DND-41 (cell line): ENCODE results near the gene PLAGL2.
"Not testable (repeated sequence)": the region's sequence is repeated elsewhere in the genome, so short reads cannot be mapped to it uniquely, and the experiment has no call there.

Source experiments
- ATAC-seq: fragments of 200-7000 bp; cut with Tn5 transposase; 3 replicates; pipeline ENCODE4 v1.9.1; 2021; ENCODE audit warnings: low read depth; ENCODE audit not compliant: insufficient read depth
- DNase-seq: peaks from one replicate; pipeline ENCODE4 v3.0.0-alpha.2; 2020
- H2AFZ ChIP-seq: 2 replicates; pipeline ENCODE4 v1.6.0; 2012; ENCODE audit warnings: low read depth, low read length
- H3K27ac ChIP-seq: 2 replicates; pipeline ENCODE4 v1.5.1; 2012; ENCODE audit warnings: low read length, inconsistent platforms
- H3K27me3 ChIP-seq: fragments of 200-600 bp; sonication (generic); 2 replicates; pipeline ENCODE4 v1.6.0; 2012; ENCODE audit warnings: low read length, mild to moderate bottlenecking, inconsistent platforms; ENCODE audit not compliant: insufficient read depth, poor library complexity
- H3K36me3 ChIP-seq: 2 replicates; pipeline ENCODE4 v1.5.1; 2012; ENCODE audit warnings: low read length, inconsistent platforms; ENCODE audit not compliant: insufficient read depth
- H3K4me1 ChIP-seq: 2 replicates; pipeline ENCODE4 v1.5.1; 2012; ENCODE audit warnings: mild to moderate bottlenecking, low read length; ENCODE audit not compliant: insufficient read depth
- H3K4me2 ChIP-seq: 2 replicates; pipeline ENCODE4 v1.6.0; 2012; ENCODE audit warnings: mild to moderate bottlenecking, moderate library complexity, low read length, inconsistent platforms; ENCODE audit not compliant: insufficient read depth
- H3K4me3 ChIP-seq, 2 experiments: fragments of 200-600 bp in 1 of 2; shearing (Covaris generic) in 1 of 2; 2 replicates each; pipeline ENCODE4 v1.5.1; 2012 to 2016; ENCODE audit warnings: inconsistent platforms in 2 of 2, low read length in 2 of 2, mild to moderate bottlenecking in 2 of 2, low read depth in 1 of 2, moderate library complexity in 1 of 2
- H3K79me2 ChIP-seq: 2 replicates; pipeline ENCODE4 v1.6.0; 2012; ENCODE audit warnings: low read length, inconsistent platforms; ENCODE audit not compliant: insufficient read depth
- H3K9ac ChIP-seq: 2 replicates; pipeline ENCODE4 v1.6.0; 2012; ENCODE audit warnings: low read depth, mild to moderate bottlenecking, inconsistent platforms, low read length, moderate library complexity
- H3K9me3 ChIP-seq: 2 replicates; pipeline ENCODE4 v1.5.1; 2012; ENCODE audit warnings: low read length, moderate library complexity, mild to moderate bottlenecking, inconsistent platforms; ENCODE audit not compliant: insufficient read depth, severe bottlenecking
- H4K20me1 ChIP-seq: 2 replicates; pipeline ENCODE4 v1.6.0; 2012; ENCODE audit warnings: low read length; ENCODE audit not compliant: insufficient read depth
- CTCF ChIP-seq: IDR thresholded peaks from 2 replicates; pipeline ENCODE4 v1.5.1; 2012; ENCODE audit warnings: borderline replicate concordance, low read length, moderate library complexity, mild to moderate bottlenecking; ENCODE audit not compliant: poor library complexity, severe bottlenecking; ENCODE audit errors: extremely low read depth
- EZH2 ChIP-seq: IDR thresholded peaks from 3 replicates; pipeline ENCODE4 v1.6.1; 2012; ENCODE audit warnings: borderline replicate concordance, low read depth, mild to moderate bottlenecking, moderate library complexity, low read length, inconsistent platforms; ENCODE audit not compliant: severe bottlenecking

The PLAGL2 gene

GRCh38 chr20:32179934-32180333 lies 27.6 kb downstream of the PLAGL2 start:
- no peaks in the 10 kb centered on the region for H3K27me3 ChIP-seq
- no peak for DNase-seq
- no peak overlapping the region for H3K4me2 ChIP-seq

GRCh38 chr20:32179515-32179914 lies 28.0 kb downstream of the PLAGL2 start:
- H3K9ac ChIP-seq = no peak overlapping the region

More at GRCh38 chr20:32179934-32180333, 27.6 kb downstream of the PLAGL2 start:
- ATAC-seq = no peak
- no peak overlapping the region for H3K4me3 ChIP-seq
- no peaks in the 10 kb centered on the region for H3K9me3 ChIP-seq
- no peak overlapping the region for H3K9ac ChIP-seq
- no peaks in the 10 kb centered on the region for H4K20me1 ChIP-seq
- no peak overlapping the region for H3K27ac ChIP-seq
- no peaks in the 10 kb centered on the region for H3K36me3 ChIP-seq
- H2AFZ ChIP-seq = no peak overlapping the region
- no peaks in the 10 kb centered on the region for H3K79me2 ChIP-seq
- no peak for TF ChIP-seq CTCF
- TF ChIP-seq EZH2 = no peak
- H3K4me1 ChIP-seq = no peaks in the 10 kb centered on the region

GRCh38 chr20:32177696-32178095 lies 29.8 kb downstream of the PLAGL2 start:
- DNase-seq, H3K27ac ChIP-seq, ATAC-seq, H3K4me1 ChIP-seq, H3K27me3 ChIP-seq, H3K4me3 ChIP-seq, H2AFZ ChIP-seq, H3K9ac ChIP-seq, H3K36me3 ChIP-seq, H3K4me2 ChIP-seq, H4K20me1 ChIP-seq, H3K9me3 ChIP-seq, H3K79me2 ChIP-seq: not testable (repeated sequence)

More at GRCh38 chr20:32179515-32179914, 28.0 kb downstream of the PLAGL2 start:
- Histone ChIP-seq H3K4me1 (no peaks in the 10 kb centered on the region), H3K79me2 (no peaks in the 10 kb centered on the region), H3K4me3 (no peak overlapping the region), H4K20me1 (no peaks in the 10 kb centered on the region), H2AFZ (no peak overlapping the region), H3K36me3 (no peaks in the 10 kb centered on the region), H3K27me3 (no peaks in the 10 kb centered on the region), H3K9me3 (no peaks in the 10 kb centered on the region), H3K4me2 (no peak overlapping the region), H3K27ac (no peak overlapping the region)
- ATAC-seq = no peak
- TF ChIP-seq CTCF (no peak), EZH2 (no peak)
- no peak for DNase-seq

GRCh38 chr20:32168184-32168910 lies 39.2 kb downstream of the PLAGL2 start:
- Histone ChIP-seq H3K4me1 (no peaks in the 10 kb centered on the region), H3K9ac (no peak overlapping the region), H3K36me3 (peaks cover 35% of the 10 kb centered on the region), H3K27ac (no peak overlapping the region), H2AFZ (no peak overlapping the region), H4K20me1 (no peaks in the 10 kb centered on the region), H3K4me3 (no peak overlapping the region), H3K4me2 (no peak overlapping the region), H3K9me3 (no peaks in the 10 kb centered on the region), H3K27me3 (no peaks in the 10 kb centered on the region), H3K79me2 (no peaks in the 10 kb centered on the region)
- no peak for DNase-seq
- TF ChIP-seq EZH2 = no peak
- no peak for TF ChIP-seq CTCF
- no peak for ATAC-seq
